CD14-positive monocyte (primary cell): ENCODE measurements around the gene TMEM79. TPM values are rescaled to one million over a fixed set of nuclear protein-coding genes. Genes with fewer than 3 reads are reported as not detected.

Experiments used
- DNase-seq, 3 donors: peaks; one replicate each; pipeline ENCODE4 v3.0.0-alpha.2; 2011 to 2022
- H2AFZ ChIP-seq: 2 replicates; pipeline ENCODE4 v1.6.0; 2012; ENCODE audit warnings: mild to moderate bottlenecking, low read depth, low read length, inconsistent platforms; ENCODE audit not compliant: insufficient read depth, poor library complexity, severe bottlenecking
- H3K27ac ChIP-seq, 2 donors: 1 replicate in 1 of 2; 2 replicates in 1 of 2; pipeline ENCODE4 v1.5.1; 2012 to 2013; ENCODE audit warnings: low read length in 2 of 2, control low read depth in 1 of 2, inconsistent platforms in 1 of 2, low read depth in 1 of 2, mild to moderate bottlenecking in 1 of 2
- H3K27me3 ChIP-seq, 2 donors: one replicate each; pipeline versions ENCODE4 v1.6.0 to v1.6.1; 2011 to 2013; ENCODE audit warnings: low read length in 2 of 2; ENCODE audit not compliant: control insufficient read depth in 2 of 2, insufficient read depth in 2 of 2
- H3K36me3 ChIP-seq, 2 donors: replicated peaks in 1 of 2; 1 replicate in 1 of 2; 2 replicates in 1 of 2; pipeline versions ENCODE4 v1.5.1 to v1.6.1; 2012 to 2013; ENCODE audit warnings: low read length in 2 of 2, control low read depth in 1 of 2, inconsistent platforms in 1 of 2, mild to moderate bottlenecking in 1 of 2; ENCODE audit not compliant: insufficient read depth in 2 of 2, control insufficient read depth in 1 of 2
- H3K4me1 ChIP-seq, 2 donors: 1 replicate in 1 of 2; 2 replicates in 1 of 2; pipeline versions ENCODE4 v1.5.1 to v1.6.1; 2012 to 2013; ENCODE audit warnings: low read length in 2 of 2, control low read depth in 1 of 2, inconsistent platforms in 1 of 2, mild to moderate bottlenecking in 1 of 2, moderate library complexity in 1 of 2; ENCODE audit not compliant: insufficient read depth in 2 of 2, control insufficient read depth in 1 of 2
- H3K4me2 ChIP-seq: replicated peaks from 2 replicates; pipeline ENCODE3; 2012; ENCODE audit warnings: low read length, moderate library complexity, mild to moderate bottlenecking; ENCODE audit not compliant: poor library complexity, severe bottlenecking; ENCODE audit errors: extremely low read depth
- H3K4me3 ChIP-seq, 3 experiments: fragments of 200-600 bp in 1 of 3; sonication (generic) in 1 of 3; replicated peaks in 1 of 3; 1 replicate in 2 of 3; 2 replicates in 1 of 3; pipeline ENCODE4 v1.5.1; 2011 to 2013; ENCODE audit warnings: low read length in 3 of 3, mild to moderate bottlenecking in 3 of 3, control low read depth in 2 of 3, low read depth in 2 of 3, inconsistent platforms in 1 of 3, moderate library complexity in 1 of 3
- H3K79me2 ChIP-seq: 2 replicates; pipeline ENCODE4 v1.6.0; 2012; ENCODE audit warnings: mild to moderate bottlenecking, control low read depth, inconsistent platforms, low read length, moderate library complexity; ENCODE audit not compliant: insufficient read depth
- H3K9ac ChIP-seq: 2 replicates; pipeline ENCODE4 v1.6.0; 2017; ENCODE audit warnings: low read length, mild to moderate bottlenecking; ENCODE audit not compliant: insufficient read depth, poor library complexity, severe bottlenecking
- H3K9me3 ChIP-seq, 2 donors: replicated peaks in 1 of 2; 1 replicate in 1 of 2; 2 replicates in 1 of 2; pipeline versions ENCODE4 v1.5.1 to v1.6.1; 2012 to 2013; ENCODE audit warnings: low read length in 2 of 2, control low read depth in 1 of 2; ENCODE audit not compliant: control insufficient read depth in 1 of 2, insufficient read depth in 1 of 2
- H4K20me1 ChIP-seq: 2 replicates; pipeline ENCODE4 v1.6.0; 2012; ENCODE audit warnings: mild to moderate bottlenecking, low read length, control low read depth, moderate library complexity; ENCODE audit not compliant: insufficient read depth
- H3K27ac Mint-ChIP-seq, 7 donors: one replicate each; pipeline ENCODE4 v1.8.0; 2020; ENCODE audit warnings: mild to moderate bottlenecking in 7 of 7, mixed read lengths in 7 of 7, moderate library complexity in 6 of 7, inconsistent platforms in 2 of 7
- H3K27me3 Mint-ChIP-seq, 3 donors: one replicate each; pipeline ENCODE4 v1.8.0; 2021 to 2022; ENCODE audit warnings: low read depth in 3 of 3, mild to moderate bottlenecking in 3 of 3, mixed read lengths in 3 of 3, moderate library complexity in 3 of 3, inconsistent platforms in 1 of 3
- H3K36me3 Mint-ChIP-seq, 2 donors: one replicate each; pipeline ENCODE4 v1.8.0; 2020; ENCODE audit warnings: mixed read lengths in 2 of 2, inconsistent platforms in 1 of 2, mild to moderate bottlenecking in 1 of 2
- H3K4me1 Mint-ChIP-seq: one replicate; pipeline ENCODE4 v1.8.0; 2020; ENCODE audit warnings: mild to moderate bottlenecking, mixed read lengths
- H3K4me3 Mint-ChIP-seq, 2 donors: one replicate each; pipeline ENCODE4 v1.8.0; 2020; ENCODE audit warnings: mild to moderate bottlenecking in 2 of 2, mixed read lengths in 2 of 2, moderate library complexity in 1 of 2
- H3K9me3 Mint-ChIP-seq, 7 donors: one replicate each; pipeline ENCODE4 v1.8.0; 2020 to 2022; ENCODE audit warnings: mixed read lengths in 7 of 7, mild to moderate bottlenecking in 6 of 7, moderate library complexity in 6 of 7, inconsistent platforms in 2 of 7
- WGBS: methylation state at CpG from one replicate; pipeline ENCODE4 v1.1.5; 2013; ENCODE audit warnings: missing lambda C conversion rate; ENCODE audit not compliant: insufficient coverage; 5-methylcytosine and 5-hydroxymethylcytosine counted together
- intact Hi-C, 2 donors: fragments of 100-400 bp; cut with micrococcal nuclease; formaldehyde crosslinking; loops; one replicate each; pipeline versions ENCODE4 v1.15.0 to v1.15.1; 2023
- polyA plus RNA-seq, 3 donors: library from polyadenylated mRNA; depleted of rRNA in 1 of 3; unstranded in 2 of 3; stranded (reverse) in 1 of 3; fragments of 300-500 nt in 2 of 3; fragments of >200 nt in 1 of 3; fragmentation: Illumina TruSeq in 2 of 3; gene quantifications; 1 replicate in 2 of 3; 2 replicates in 1 of 3; pipeline ENCODE4 v1.2.3, GENCODE V29; 2012 to 2021
- TF ChIP-seq, protein P1 (sequence below): fragments of 200-600 bp; IDR thresholded peaks from one replicate; pipeline ENCODE4 v1.8.0; 2022; ENCODE audit warnings: antibody characterized with exemption, mild to moderate bottlenecking

TMEM79 gene
- polyA plus RNA-seq, 3 donors, result 1.2 to 12.0 (median 1.4) TPM

DNA sequence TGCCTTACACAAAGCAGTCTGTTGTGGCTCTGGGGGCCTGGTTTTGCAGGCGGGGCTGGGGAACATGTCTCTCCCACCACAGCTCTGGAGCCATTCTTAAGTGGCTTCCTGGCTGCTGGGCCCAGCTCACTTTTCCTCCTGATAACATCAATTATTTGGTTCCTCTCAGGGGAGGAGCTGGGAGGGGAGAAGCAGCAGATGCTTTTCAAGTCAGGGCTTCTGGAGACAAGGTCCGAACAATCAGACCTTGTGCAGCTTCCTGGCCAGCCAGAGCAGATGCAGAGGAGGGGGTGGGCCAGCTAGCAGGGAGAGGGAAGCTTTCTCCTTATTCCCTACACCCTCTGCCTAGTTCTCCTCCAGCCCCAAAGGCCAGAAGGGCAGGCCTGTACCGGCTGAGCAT is 32.6 kb upstream of the TMEM79 start:
- Mint-ChIP-seq H3K4me3 (no peak overlapping the region), H3K4me1 (no peaks in the 10 kb centered on the region), H3K36me3 (peaks cover 59 to 74% of the 10 kb centered on the region in 2 donors), H3K27ac (peak overlapping the region in 1 of 7 donors; percentile 38), H3K27me3 (peaks cover 4 to 11% (median 7%) of the 10 kb centered on the region in 3 donors), H3K9me3 (no peaks in the 10 kb centered on the region)
- H3K79me2 ChIP-seq, result no peaks in the 10 kb centered on the region
- intact Hi-C loops, result no loop called here
- H3K27ac ChIP-seq, result no peak overlapping the region
- H3K9ac ChIP-seq, result no peak overlapping the region
- no peak for DNase-seq
- H3K36me3 ChIP-seq, result peaks cover 70 to 72% of the 10 kb centered on the region in 2 donors
- no peaks in the 10 kb centered on the region for H3K9me3 ChIP-seq
- no CpG with 5 or more reads among the region's 3 CpGs for WGBS
- H4K20me1 ChIP-seq, result peaks cover 63% of the 10 kb centered on the region
- H3K4me2 ChIP-seq, result no peak overlapping the region
- TF ChIP-seq, protein P1, sequence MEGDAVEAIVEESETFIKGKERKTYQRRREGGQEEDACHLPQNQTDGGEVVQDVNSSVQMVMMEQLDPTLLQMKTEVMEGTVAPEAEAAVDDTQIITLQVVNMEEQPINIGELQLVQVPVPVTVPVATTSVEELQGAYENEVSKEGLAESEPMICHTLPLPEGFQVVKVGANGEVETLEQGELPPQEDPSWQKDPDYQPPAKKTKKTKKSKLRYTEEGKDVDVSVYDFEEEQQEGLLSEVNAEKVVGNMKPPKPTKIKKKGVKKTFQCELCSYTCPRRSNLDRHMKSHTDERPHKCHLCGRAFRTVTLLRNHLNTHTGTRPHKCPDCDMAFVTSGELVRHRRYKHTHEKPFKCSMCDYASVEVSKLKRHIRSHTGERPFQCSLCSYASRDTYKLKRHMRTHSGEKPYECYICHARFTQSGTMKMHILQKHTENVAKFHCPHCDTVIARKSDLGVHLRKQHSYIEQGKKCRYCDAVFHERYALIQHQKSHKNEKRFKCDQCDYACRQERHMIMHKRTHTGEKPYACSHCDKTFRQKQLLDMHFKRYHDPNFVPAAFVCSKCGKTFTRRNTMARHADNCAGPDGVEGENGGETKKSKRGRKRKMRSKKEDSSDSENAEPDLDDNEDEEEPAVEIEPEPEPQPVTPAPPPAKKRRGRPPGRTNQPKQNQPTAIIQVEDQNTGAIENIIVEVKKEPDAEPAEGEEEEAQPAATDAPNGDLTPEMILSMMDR, result no peak
- H3K27me3 ChIP-seq, result peaks cover 0 to 8% of the 10 kb centered on the region in 2 donors
- no peak overlapping the region for H2AFZ ChIP-seq
- H3K4me1 ChIP-seq, result no peaks in the 10 kb centered on the region
- no peak overlapping the region for H3K4me3 ChIP-seq

DNA sequence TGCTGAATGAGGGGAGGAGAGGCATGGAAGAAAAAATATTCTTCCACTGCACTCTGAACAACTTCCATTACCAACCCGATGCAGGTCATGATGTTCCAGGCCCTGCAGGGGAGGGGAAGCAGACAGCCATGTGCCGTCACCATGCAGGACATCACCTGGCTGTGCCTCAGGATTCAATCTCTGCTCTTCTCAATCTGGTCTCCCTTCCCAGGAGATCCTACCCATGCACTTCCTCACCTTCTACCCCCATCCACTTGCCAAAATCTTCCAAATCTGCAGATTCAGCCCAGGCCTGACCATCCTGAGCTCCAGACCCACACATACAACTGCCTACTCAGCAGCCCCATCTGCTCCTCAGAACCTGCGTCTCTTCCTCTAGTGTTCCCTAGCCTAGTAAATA is 30.5 kb upstream of the TMEM79 start:
- peaks cover 0 to 1% (median 0%) of the 10 kb centered on the region in 7 donors for H3K9me3 Mint-ChIP-seq

More for the DNA sequence above, 30.5 kb upstream of the TMEM79 start:
- Mint-ChIP-seq H3K36me3 (peaks cover 79 to 95% of the 10 kb centered on the region in 2 donors), H3K4me1 (no peaks in the 10 kb centered on the region), H3K4me3 (no peak overlapping the region), H3K27me3 (peaks cover 0 to 1% (median 0%) of the 10 kb centered on the region in 3 donors), H3K27ac (peak overlapping the region in 2 of 7 donors; percentile 40 to 73)
- Histone ChIP-seq H3K27me3 (no peaks in the 10 kb centered on the region), H3K27ac (no peak overlapping the region), H3K4me1 (no peaks in the 10 kb centered on the region), H3K4me3 (no peak overlapping the region), H3K9me3 (no peaks in the 10 kb centered on the region), H3K79me2 (no peaks in the 10 kb centered on the region), H4K20me1 (peaks cover 60% of the 10 kb centered on the region), H2AFZ (no peak overlapping the region), H3K4me2 (no peak overlapping the region), H3K36me3 (peaks cover 91 to 93% of the 10 kb centered on the region in 2 donors), H3K9ac (no peak overlapping the region)
- no peak for DNase-seq
- 92% methylated on average over 3 of the region's 3 CpGs for WGBS
- intact Hi-C loops, result no loop called here
- TF ChIP-seq, protein P1, result no peak
